Measurements from ENCODE around the gene ZIC4. TPM values are rescaled to one million over a fixed set of nuclear protein-coding genes. Genes with fewer than 3 reads are reported as not detected.

Gene ZIC4
- total and polyA plus RNA-seq, 2 of the 4 experiments (the other 2 are of a cell fraction): not detected

- Histone ChIP-seq H3K9ac (ENCODE audit: low read depth, low read length) (no peak overlapping the region), H4K8ac (ENCODE audit: low read depth in 2 of 2, low read length in 2 of 2) (no peak overlapping the region), H3K4ac (ENCODE audit: low read depth, low read length) (no peak overlapping the region), H3K36me3 (ENCODE audit: control insufficient read depth, insufficient read depth, low read length) (no peaks in the 10 kb centered on the region), H2BK15ac (ENCODE audit: low read depth, low read length) (no peak overlapping the region), H3K27ac (ENCODE audit: insufficient read depth, low read length) (no peak overlapping the region), H3K56ac (ENCODE audit: extremely low read depth, insufficient read depth, low read length) (no peak overlapping the region), H4K20me1 (ENCODE audit: insufficient read depth, low read length) (no peaks in the 10 kb centered on the region; the same call in 1 of the 2 replicates), H2AFZ (replicated peaks; ENCODE audit: low read length, poor library complexity) (no peak overlapping the region), H3K4me2 (ENCODE audit: low read depth, low read length) (no peak overlapping the region), H3K27me3 (ENCODE audit: control insufficient read depth, insufficient read depth, low read length) (peaks cover 62% of the 10 kb centered on the region), H3K9me1 (ENCODE audit: insufficient read depth, low read length) (no peaks in the 10 kb centered on the region), H2BK120ac (ENCODE audit: low read depth, low read length) (no peak overlapping the region), H3K4me3 (ENCODE audit: insufficient read depth, low read depth, low read length) (no peak overlapping the region), H2AK5ac (ENCODE audit: low read depth, low read length) (no peak overlapping the region), H2AK9ac (replicated peaks; ENCODE audit: low read depth, low read length, poor library complexity) (no peak overlapping the region), H3K23ac (ENCODE audit: low read depth, low read length) (no peak overlapping the region), H3K9me3 (ENCODE audit: control insufficient read depth, insufficient read depth, low read length) (0 out of 2 replicates have a peak, but pooled peaks cover 6% of the 10 kb centered on the region), H4K91ac (ENCODE audit: insufficient read depth, low read depth, low read length) (no peak overlapping the region), H4K5ac (ENCODE audit: low read depth, low read length) (no peak overlapping the region), H2BK5ac (ENCODE audit: low read depth, low read length, poor library complexity, severe bottlenecking) (no peak overlapping the region), H2BK20ac (ENCODE audit: low read depth, low read length) (no peak overlapping the region), H3K79me1 (ENCODE audit: low read depth in 1 of 2, low read length in 2 of 2) (no peaks in the 10 kb centered on the region), H3K4me1 (ENCODE audit: control insufficient read depth, insufficient read depth, low read length) (no peaks in the 10 kb centered on the region), H3K14ac (replicated peaks; ENCODE audit: low read depth, low read length) (no peak overlapping the region), H3K18ac (ENCODE audit: low read depth, low read length) (no peak overlapping the region)
- ChIA-PET POLR2A (ENCODE audit: unreplicated experiment) (no interaction called here), CTCF (no interaction called here)
- 9% methylated on average over 9 of the region's 26 CpGs; no CpG with 5 or more reads in 1 of the 2 experiments for WGBS, 2 experiments (ENCODE audit: extremely low coverage in 2 of 2, insufficient read length in 1 of 2)
- ATAC-seq (ENCODE audit: low read depth) (no peak), DNase-seq (no peak)
- no TSS peak for BruUV-seq (replicated peaks)
- no peak for TF ChIP-seq NFE2L2 (IDR thresholded peaks at IDR 0.05; ENCODE audit: low read depth, low read length)
- TF ChIP-seq RAD21 (IDR thresholded peaks at IDR 0.05; ENCODE audit: low read length): no peak
- no peak for TF ChIP-seq ELK1 (IDR thresholded peaks at IDR 0.05; ENCODE audit: borderline replicate concordance, low read depth, low read length)
- no peak for TF ChIP-seq FOS (IDR thresholded peaks at IDR 0.05; ENCODE audit: low read depth, low read length)
- no peak for TF ChIP-seq RCOR1 (IDR thresholded peaks at IDR 0.05; ENCODE audit: insufficient replicate concordance, low read length)
- no peak for TF ChIP-seq USF2 (IDR thresholded peaks at IDR 0.05; ENCODE audit: low read depth, low read length)
- no peak for TF ChIP-seq CEBPB (IDR thresholded peaks at IDR 0.05; ENCODE audit: low read depth, low read length)
- no peak for TF ChIP-seq SMC3 (IDR thresholded peaks at IDR 0.05; ENCODE audit: low read depth, low read length)
- TF ChIP-seq BHLHE40 (IDR thresholded peaks at IDR 0.05; ENCODE audit: low read depth, low read length): no peak
- no peak for TF ChIP-seq MAZ (IDR thresholded peaks at IDR 0.05; ENCODE audit: borderline replicate concordance, low read depth, low read length)
- TF ChIP-seq, protein P1, sequence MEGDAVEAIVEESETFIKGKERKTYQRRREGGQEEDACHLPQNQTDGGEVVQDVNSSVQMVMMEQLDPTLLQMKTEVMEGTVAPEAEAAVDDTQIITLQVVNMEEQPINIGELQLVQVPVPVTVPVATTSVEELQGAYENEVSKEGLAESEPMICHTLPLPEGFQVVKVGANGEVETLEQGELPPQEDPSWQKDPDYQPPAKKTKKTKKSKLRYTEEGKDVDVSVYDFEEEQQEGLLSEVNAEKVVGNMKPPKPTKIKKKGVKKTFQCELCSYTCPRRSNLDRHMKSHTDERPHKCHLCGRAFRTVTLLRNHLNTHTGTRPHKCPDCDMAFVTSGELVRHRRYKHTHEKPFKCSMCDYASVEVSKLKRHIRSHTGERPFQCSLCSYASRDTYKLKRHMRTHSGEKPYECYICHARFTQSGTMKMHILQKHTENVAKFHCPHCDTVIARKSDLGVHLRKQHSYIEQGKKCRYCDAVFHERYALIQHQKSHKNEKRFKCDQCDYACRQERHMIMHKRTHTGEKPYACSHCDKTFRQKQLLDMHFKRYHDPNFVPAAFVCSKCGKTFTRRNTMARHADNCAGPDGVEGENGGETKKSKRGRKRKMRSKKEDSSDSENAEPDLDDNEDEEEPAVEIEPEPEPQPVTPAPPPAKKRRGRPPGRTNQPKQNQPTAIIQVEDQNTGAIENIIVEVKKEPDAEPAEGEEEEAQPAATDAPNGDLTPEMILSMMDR (conservative IDR thresholded peaks at IDR 0.05; ENCODE audit: low read depth, low read length): no peak
- in situ Hi-C loops (cut with MboI; ENCODE audit: low sequenced_read_pairs): no loop called here
- dilution Hi-C loops (cut with HindIII; ENCODE audit: low sequenced_read_pairs, unreplicated experiment): no loop called here
- intact Hi-C loops (cut with micrococcal nuclease): no loop called here
Measured at GRCh38 chr3:147380387-147380951, 25.9 kb downstream of the ZIC4 start.
